ENCODE measurements around the gene PSMC4.

The PSMC4 gene

GRCh38 chr19:39936622-39937021, 34.3 kb upstream of the PSMC4 start:
- Histone ChIP-seq H4K8ac (ENCODE audit: low read depth, low read length) (no peak overlapping the region), H3K23ac (ENCODE audit: low read length) (no peak overlapping the region), H3K79me2 (ENCODE audit: control insufficient read depth, insufficient read depth, low read length, poor library complexity) (no peaks in the 10 kb centered on the region), H4K12ac (ENCODE audit: low read depth, low read length) (no peak overlapping the region), H3K4me2 (ENCODE audit: low read length) (no peak overlapping the region), H3K18ac (ENCODE audit: low read length) (no peak overlapping the region), H3K9me3 (ENCODE audit: insufficient read depth, low read depth, low read length) (no peaks in the 10 kb centered on the region), H4K91ac (ENCODE audit: low read depth, low read length) (no peak overlapping the region), H2AFZ (ENCODE audit: insufficient read depth, low read length, poor library complexity) (no peak overlapping the region), H2BK5ac (ENCODE audit: low read depth, low read length, poor library complexity) (no peak overlapping the region), H3K14ac (ENCODE audit: low read length) (no peak overlapping the region), H3K36me3 (ENCODE audit: control insufficient read depth in 1 of 2, insufficient read depth in 2 of 2, low read length in 2 of 2) (no peaks in the 10 kb centered on the region), H3K27ac (ENCODE audit: low read depth, low read length) (no peak overlapping the region), H3K4me3 (ENCODE audit: low read depth, low read length) (no peak overlapping the region), H3K9ac (ENCODE audit: low read length) (no peak overlapping the region), H3K79me1 (ENCODE audit: low read length) (no peaks in the 10 kb centered on the region), H2BK12ac (ENCODE audit: low read length) (no peak overlapping the region), H2AK5ac (ENCODE audit: low read length) (no peak overlapping the region), H3K4ac (ENCODE audit: low read depth, low read length) (no peak overlapping the region), H3K4me1 (ENCODE audit: control insufficient read depth in 1 of 2, insufficient read depth in 2 of 2, low read length in 2 of 2) (peaks cover 0 to 2% of the 10 kb centered on the region in 2 experiments), H3K27me3 (ENCODE audit: insufficient read depth, low read length) (no peaks in the 10 kb centered on the region), H2BK120ac (ENCODE audit: insufficient read depth, low read length, poor library complexity) (no peak overlapping the region)
- no CpG with 5 or more reads among the region's 6 CpGs for WGBS (ENCODE audit: extremely low coverage, insufficient coverage, insufficient read length)
- no peak for DNase-seq

GRCh38 chr19:39937094-39937720, 33.8 kb upstream of the PSMC4 start:
- no peaks in the 10 kb centered on the region for H3K79me2 ChIP-seq (ENCODE audit: control insufficient read depth, insufficient read depth, low read length, poor library complexity)
- H3K4ac ChIP-seq (ENCODE audit: low read depth, low read length): no peak overlapping the region
- H3K9ac ChIP-seq (ENCODE audit: low read length): no peak overlapping the region
- H3K14ac ChIP-seq (ENCODE audit: low read length): no peak overlapping the region
- no peak overlapping the region for H2BK12ac ChIP-seq (ENCODE audit: low read length)
- peaks cover 0 to 2% of the 10 kb centered on the region in 2 experiments for H3K4me1 ChIP-seq (ENCODE audit: control insufficient read depth in 1 of 2, insufficient read depth in 2 of 2, low read length in 2 of 2)
- H3K23ac ChIP-seq (ENCODE audit: low read length): no peak overlapping the region
- no peak overlapping the region for H3K27ac ChIP-seq (ENCODE audit: low read depth, low read length)
- H2BK120ac ChIP-seq (ENCODE audit: insufficient read depth, low read length, poor library complexity): no peak overlapping the region
- no peak overlapping the region for H4K91ac ChIP-seq (ENCODE audit: low read depth, low read length)
- DNase-seq: no peak
- H2AFZ ChIP-seq (ENCODE audit: insufficient read depth, low read length, poor library complexity): no peak overlapping the region
- no peak overlapping the region for H3K18ac ChIP-seq (ENCODE audit: low read length)
- no peak overlapping the region for H4K12ac ChIP-seq (ENCODE audit: low read depth, low read length)
- H2BK5ac ChIP-seq (ENCODE audit: low read depth, low read length, poor library complexity): no peak overlapping the region
- no peak overlapping the region for H3K4me2 ChIP-seq (ENCODE audit: low read length)
- H3K36me3 ChIP-seq (ENCODE audit: control insufficient read depth in 1 of 2, insufficient read depth in 2 of 2, low read length in 2 of 2): no peaks in the 10 kb centered on the region
- H3K79me1 ChIP-seq (ENCODE audit: low read length): no peaks in the 10 kb centered on the region
- no peaks in the 10 kb centered on the region for H3K9me3 ChIP-seq (ENCODE audit: insufficient read depth, low read depth, low read length)
- no peak overlapping the region for H3K4me3 ChIP-seq (ENCODE audit: low read depth, low read length)
- H3K27me3 ChIP-seq (ENCODE audit: insufficient read depth, low read length): no peaks in the 10 kb centered on the region
- H4K8ac ChIP-seq (ENCODE audit: low read depth, low read length): no peak overlapping the region
- no CpG with 5 or more reads among the region's 5 CpGs for WGBS (ENCODE audit: extremely low coverage, insufficient coverage, insufficient read length)
- no peak overlapping the region for H2AK5ac ChIP-seq (ENCODE audit: low read length)

DNA sequence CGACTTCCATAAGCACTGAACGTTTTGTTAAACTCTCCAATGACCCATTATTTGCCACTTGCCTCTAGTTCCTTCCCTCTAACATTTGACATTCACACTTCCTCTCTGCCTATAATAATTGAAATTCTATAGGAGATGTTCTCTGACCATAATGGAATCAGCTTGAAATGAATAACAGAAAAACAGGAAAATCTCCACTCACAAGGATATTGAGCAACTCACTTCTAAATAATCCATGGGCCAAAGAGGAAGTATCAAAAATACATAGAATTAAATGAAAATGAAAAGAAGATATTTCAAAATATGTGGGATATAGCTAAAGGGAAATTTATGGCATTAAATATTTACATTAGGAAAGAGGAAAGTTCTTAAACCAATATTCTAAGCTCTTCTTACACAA, 33.2 kb upstream of the PSMC4 start:
- peaks cover 0 to 2% of the 10 kb centered on the region in 2 experiments for H3K4me1 ChIP-seq (ENCODE audit: control insufficient read depth in 1 of 2, insufficient read depth in 2 of 2, low read length in 2 of 2)
- no peak overlapping the region for H3K18ac ChIP-seq (ENCODE audit: low read length)
- no peak overlapping the region for H3K4me2 ChIP-seq (ENCODE audit: low read length)
- no peaks in the 10 kb centered on the region for H3K9me3 ChIP-seq (ENCODE audit: insufficient read depth, low read depth, low read length)
- no peak overlapping the region for H2AFZ ChIP-seq (ENCODE audit: insufficient read depth, low read length, poor library complexity)
- WGBS (ENCODE audit: extremely low coverage, insufficient coverage, insufficient read length): no CpG with 5 or more reads among the region's 2 CpGs
- no peak overlapping the region for H2BK120ac ChIP-seq (ENCODE audit: insufficient read depth, low read length, poor library complexity)
- H3K4me3 ChIP-seq (ENCODE audit: low read depth, low read length): no peak overlapping the region
- H3K4ac ChIP-seq (ENCODE audit: low read depth, low read length): no peak overlapping the region
- no peaks in the 10 kb centered on the region for H3K79me2 ChIP-seq (ENCODE audit: control insufficient read depth, insufficient read depth, low read length, poor library complexity)
- H3K23ac ChIP-seq (ENCODE audit: low read length): no peak overlapping the region
- H3K27me3 ChIP-seq (ENCODE audit: insufficient read depth, low read length): no peaks in the 10 kb centered on the region
- no peak overlapping the region for H4K12ac ChIP-seq (ENCODE audit: low read depth, low read length)
- no peak overlapping the region for H2BK5ac ChIP-seq (ENCODE audit: low read depth, low read length, poor library complexity)
- no peak overlapping the region for H4K91ac ChIP-seq (ENCODE audit: low read depth, low read length)
- no peaks in the 10 kb centered on the region for H3K36me3 ChIP-seq (ENCODE audit: control insufficient read depth in 1 of 2, insufficient read depth in 2 of 2, low read length in 2 of 2)
- H3K14ac ChIP-seq (ENCODE audit: low read length): no peak overlapping the region
- H3K27ac ChIP-seq (ENCODE audit: low read depth, low read length): no peak overlapping the region
- no peak for DNase-seq
- no peaks in the 10 kb centered on the region for H3K79me1 ChIP-seq (ENCODE audit: low read length)
- no peak overlapping the region for H2AK5ac ChIP-seq (ENCODE audit: low read length)
- H4K8ac ChIP-seq (ENCODE audit: low read depth, low read length): no peak overlapping the region
- H3K9ac ChIP-seq (ENCODE audit: low read length): no peak overlapping the region
- H2BK12ac ChIP-seq (ENCODE audit: low read length): no peak overlapping the region

GRCh38 chr19:39939556-39939955, 31.4 kb upstream of the PSMC4 start:
- H2BK5ac ChIP-seq (ENCODE audit: low read depth, low read length, poor library complexity): no peak overlapping the region
- H3K4me3 ChIP-seq (ENCODE audit: low read depth, low read length): no peak overlapping the region
- no peak overlapping the region for H2AFZ ChIP-seq (ENCODE audit: insufficient read depth, low read length, poor library complexity)
- H3K4me2 ChIP-seq (ENCODE audit: low read length): no peak overlapping the region
- no peaks in the 10 kb centered on the region for H3K9me3 ChIP-seq (ENCODE audit: insufficient read depth, low read depth, low read length)
- no peak overlapping the region for H3K23ac ChIP-seq (ENCODE audit: low read length)
- WGBS (ENCODE audit: extremely low coverage, insufficient coverage, insufficient read length): no CpG with 5 or more reads among the region's 6 CpGs
- H3K9ac ChIP-seq (ENCODE audit: low read length): no peak overlapping the region
- H2AK5ac ChIP-seq (ENCODE audit: low read length): no peak overlapping the region
- H4K8ac ChIP-seq (ENCODE audit: low read depth, low read length): no peak overlapping the region
- H3K79me2 ChIP-seq (ENCODE audit: control insufficient read depth, insufficient read depth, low read length, poor library complexity): no peaks in the 10 kb centered on the region
- H4K12ac ChIP-seq (ENCODE audit: low read depth, low read length): no peak overlapping the region
- H3K4ac ChIP-seq (ENCODE audit: low read depth, low read length): no peak overlapping the region
- peaks cover 0 to 2% of the 10 kb centered on the region in 2 experiments for H3K4me1 ChIP-seq (ENCODE audit: control insufficient read depth in 1 of 2, insufficient read depth in 2 of 2, low read length in 2 of 2)
- H3K27ac ChIP-seq (ENCODE audit: low read depth, low read length): no peak overlapping the region
- no peak overlapping the region for H3K18ac ChIP-seq (ENCODE audit: low read length)
- no peak overlapping the region for H4K91ac ChIP-seq (ENCODE audit: low read depth, low read length)
- H3K14ac ChIP-seq (ENCODE audit: low read length): no peak overlapping the region
- no peak overlapping the region for H2BK120ac ChIP-seq (ENCODE audit: insufficient read depth, low read length, poor library complexity)
- no peak overlapping the region for H2BK12ac ChIP-seq (ENCODE audit: low read length)
- no peaks in the 10 kb centered on the region for H3K36me3 ChIP-seq (ENCODE audit: control insufficient read depth in 1 of 2, insufficient read depth in 2 of 2, low read length in 2 of 2)
- H3K79me1 ChIP-seq (ENCODE audit: low read length): no peaks in the 10 kb centered on the region
- no peaks in the 10 kb centered on the region for H3K27me3 ChIP-seq (ENCODE audit: insufficient read depth, low read length)
- DNase-seq: no peak
